Measurements from ENCODE around the gene TNRC18. TPM values are rescaled to one million over a fixed set of nuclear protein-coding genes. Genes with fewer than 3 reads are reported as not detected.

TNRC18 gene
- total and polyA plus RNA-seq, 2 experiments from 2014 or later = 18.1 to 52.8 TPM

DNA sequence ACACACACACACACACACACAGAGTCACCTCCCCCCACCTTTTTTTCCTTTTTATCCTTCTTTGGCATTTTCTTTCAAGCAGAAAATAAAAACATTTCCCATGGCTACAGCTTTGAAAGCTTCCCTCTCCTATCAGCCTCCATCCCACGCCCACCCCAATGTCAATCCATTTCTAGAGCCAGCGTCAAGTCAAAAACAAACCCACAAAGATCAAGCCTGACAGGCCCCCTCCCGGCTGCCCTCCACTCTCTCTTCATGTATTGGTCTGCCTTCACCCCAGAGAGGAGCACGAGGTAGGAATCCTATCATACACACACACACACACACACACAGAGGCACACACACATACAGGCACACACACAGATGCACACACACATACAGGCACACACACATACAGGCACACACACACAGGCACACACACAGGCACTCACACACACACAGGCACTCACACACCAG, 8.0 kb upstream of the TNRC18 start:
- no peak for DNase-seq (ENCODE audit: low spot score)
- 48% methylated on average over 4 of the region's 4 CpGs for WGBS (ENCODE audit: low lambda C conversion rate, missing lambda C conversion rate)
- H3K79me2 ChIP-seq = peaks cover 94% of the 10 kb centered on the region
- TF ChIP-seq, protein P1, sequence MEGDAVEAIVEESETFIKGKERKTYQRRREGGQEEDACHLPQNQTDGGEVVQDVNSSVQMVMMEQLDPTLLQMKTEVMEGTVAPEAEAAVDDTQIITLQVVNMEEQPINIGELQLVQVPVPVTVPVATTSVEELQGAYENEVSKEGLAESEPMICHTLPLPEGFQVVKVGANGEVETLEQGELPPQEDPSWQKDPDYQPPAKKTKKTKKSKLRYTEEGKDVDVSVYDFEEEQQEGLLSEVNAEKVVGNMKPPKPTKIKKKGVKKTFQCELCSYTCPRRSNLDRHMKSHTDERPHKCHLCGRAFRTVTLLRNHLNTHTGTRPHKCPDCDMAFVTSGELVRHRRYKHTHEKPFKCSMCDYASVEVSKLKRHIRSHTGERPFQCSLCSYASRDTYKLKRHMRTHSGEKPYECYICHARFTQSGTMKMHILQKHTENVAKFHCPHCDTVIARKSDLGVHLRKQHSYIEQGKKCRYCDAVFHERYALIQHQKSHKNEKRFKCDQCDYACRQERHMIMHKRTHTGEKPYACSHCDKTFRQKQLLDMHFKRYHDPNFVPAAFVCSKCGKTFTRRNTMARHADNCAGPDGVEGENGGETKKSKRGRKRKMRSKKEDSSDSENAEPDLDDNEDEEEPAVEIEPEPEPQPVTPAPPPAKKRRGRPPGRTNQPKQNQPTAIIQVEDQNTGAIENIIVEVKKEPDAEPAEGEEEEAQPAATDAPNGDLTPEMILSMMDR (IDR thresholded peaks at IDR 0.05; ENCODE audit: poor library complexity) = no peak
- TF ChIP-seq EZH2phosphoT487 (IDR thresholded peaks at IDR 0.05; ENCODE audit: low read depth, severe bottlenecking, unreplicated experiment) (no peak), EZH2 (IDR thresholded peaks at IDR 0.05; ENCODE audit: borderline replicate concordance) (no peak)
- H3K4me2 ChIP-seq = no peak overlapping the region
- no peaks in the 10 kb centered on the region for H3K27me3 ChIP-seq
- peaks cover 8% of the 10 kb centered on the region for H3K4me1 ChIP-seq (ENCODE audit: insufficient read depth)
- H3K27ac ChIP-seq = peak overlapping the region; percentile 60
- H3K36me3 ChIP-seq (replicated peaks; ENCODE audit: insufficient read depth, low read depth) = no peaks in the 10 kb centered on the region
- no peaks in the 10 kb centered on the region for H3K9me3 ChIP-seq (ENCODE audit: low read depth)
- no peak overlapping the region for H2AFZ ChIP-seq
- H3K4me3 ChIP-seq = no peak overlapping the region
- no peaks in the 10 kb centered on the region for H3K9me2 ChIP-seq (replicated peaks; ENCODE audit: insufficient read depth)
- no peaks in the 10 kb centered on the region for H4K20me1 ChIP-seq (ENCODE audit: insufficient read depth, poor library complexity, severe bottlenecking)

DNA sequence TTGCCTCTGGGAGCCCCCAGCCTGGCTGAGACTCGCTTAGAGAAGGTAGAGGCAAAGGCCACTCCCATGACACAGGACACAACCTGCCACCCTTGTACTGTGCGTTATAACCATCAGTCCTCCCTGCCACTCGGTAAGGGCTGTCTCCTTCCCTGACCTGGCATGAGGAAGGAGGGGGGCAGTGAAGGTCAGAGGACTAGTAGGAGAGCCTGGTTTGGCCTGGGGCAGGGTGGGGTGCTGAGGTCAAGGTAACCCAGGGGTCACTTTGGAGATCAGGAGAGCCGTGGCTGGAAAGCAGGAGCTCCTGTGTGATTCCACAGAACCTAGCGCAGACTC, 6.9 kb upstream of the TNRC18 start:
- Histone ChIP-seq H3K9me2 (replicated peaks; ENCODE audit: insufficient read depth) (no peaks in the 10 kb centered on the region), H3K4me3 (no peak overlapping the region), H3K4me2 (peak overlapping the region; percentile 98), H3K27me3 (no peaks in the 10 kb centered on the region), H3K9me3 (ENCODE audit: low read depth) (no peaks in the 10 kb centered on the region), H3K4me1 (ENCODE audit: insufficient read depth) (peaks cover 8% of the 10 kb centered on the region), H3K36me3 (replicated peaks; ENCODE audit: insufficient read depth, low read depth) (no peaks in the 10 kb centered on the region), H3K79me2 (peaks cover 91% of the 10 kb centered on the region), H3K27ac (peak overlapping the region; percentile 99), H2AFZ (no peak overlapping the region), H4K20me1 (ENCODE audit: insufficient read depth, poor library complexity, severe bottlenecking) (no peaks in the 10 kb centered on the region)
- 84% methylated on average over 5 of the region's 5 CpGs for WGBS (ENCODE audit: low lambda C conversion rate, missing lambda C conversion rate)
- TF ChIP-seq, protein P1 (IDR thresholded peaks at IDR 0.05; ENCODE audit: poor library complexity) = no peak
- no peak for DNase-seq (ENCODE audit: low spot score)

DNA sequence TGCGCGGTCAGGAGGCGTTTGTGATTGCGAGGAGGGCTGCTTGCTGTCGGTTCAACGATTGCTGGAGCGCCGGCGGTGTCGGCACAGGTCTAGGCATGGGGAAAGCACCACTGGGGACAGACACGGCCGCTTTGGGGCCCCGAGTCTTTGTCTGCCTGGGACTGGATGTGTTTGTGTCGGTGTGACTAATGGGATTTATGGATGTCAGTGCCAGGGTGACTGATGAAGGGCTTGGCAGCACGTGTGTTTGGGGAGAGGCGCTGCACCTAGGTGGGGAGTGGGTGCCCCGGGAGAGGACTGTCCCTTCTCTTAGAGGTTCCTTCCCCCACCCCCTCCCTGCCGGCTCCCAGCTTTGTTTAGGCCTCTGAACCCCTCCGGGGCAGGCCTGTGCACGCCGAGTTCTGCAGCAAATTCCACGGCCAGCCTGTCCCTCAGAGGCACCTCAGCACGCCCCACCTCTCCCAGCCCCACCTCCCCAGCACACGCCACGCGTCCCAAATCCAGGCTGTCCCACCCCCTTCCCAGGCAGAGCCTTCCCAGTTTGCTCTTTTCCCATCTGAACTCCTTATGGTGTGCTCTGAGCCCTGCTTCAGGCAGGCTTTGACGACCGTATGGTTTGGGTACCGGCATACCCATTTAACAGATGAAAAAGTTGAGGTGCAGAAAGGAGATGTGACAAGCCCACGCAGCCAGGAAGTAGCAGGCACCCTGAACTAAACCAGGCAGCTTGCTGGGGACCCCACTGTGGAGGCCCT, 6.4 kb upstream of the TNRC18 start:
- WGBS (ENCODE audit: low lambda C conversion rate, missing lambda C conversion rate) = 10% methylated on average over 29 of the region's 30 CpGs
- peak overlapping the region; percentile 98 for H3K4me2 ChIP-seq
- no peaks in the 10 kb centered on the region for H3K36me3 ChIP-seq (replicated peaks; ENCODE audit: insufficient read depth, low read depth)
- H3K27ac ChIP-seq = peak overlapping the region; percentile 99
- H3K9me3 ChIP-seq (ENCODE audit: low read depth) = no peaks in the 10 kb centered on the region
- H3K27me3 ChIP-seq = no peaks in the 10 kb centered on the region
- peaks cover 8% of the 10 kb centered on the region for H3K4me1 ChIP-seq (ENCODE audit: insufficient read depth)
- H3K79me2 ChIP-seq = peaks cover 89% of the 10 kb centered on the region
- H2AFZ ChIP-seq = no peak overlapping the region
- H4K20me1 ChIP-seq (ENCODE audit: insufficient read depth, poor library complexity, severe bottlenecking) = no peaks in the 10 kb centered on the region
- peak; percentile 80 for DNase-seq (ENCODE audit: low spot score)
- peak overlapping the region; percentile 93 for H3K4me3 ChIP-seq
- no peaks in the 10 kb centered on the region for H3K9me2 ChIP-seq (replicated peaks; ENCODE audit: insufficient read depth)
- TF ChIP-seq EZH2 (IDR thresholded peaks at IDR 0.05; ENCODE audit: borderline replicate concordance) = no peak
- no peak for TF ChIP-seq EZH2phosphoT487 (IDR thresholded peaks at IDR 0.05; ENCODE audit: low read depth, severe bottlenecking, unreplicated experiment)
- TF ChIP-seq, protein P1 (IDR thresholded peaks at IDR 0.05; ENCODE audit: poor library complexity) = no peak
